Measurements from ENCODE around the gene TRAP1.

DNA sequence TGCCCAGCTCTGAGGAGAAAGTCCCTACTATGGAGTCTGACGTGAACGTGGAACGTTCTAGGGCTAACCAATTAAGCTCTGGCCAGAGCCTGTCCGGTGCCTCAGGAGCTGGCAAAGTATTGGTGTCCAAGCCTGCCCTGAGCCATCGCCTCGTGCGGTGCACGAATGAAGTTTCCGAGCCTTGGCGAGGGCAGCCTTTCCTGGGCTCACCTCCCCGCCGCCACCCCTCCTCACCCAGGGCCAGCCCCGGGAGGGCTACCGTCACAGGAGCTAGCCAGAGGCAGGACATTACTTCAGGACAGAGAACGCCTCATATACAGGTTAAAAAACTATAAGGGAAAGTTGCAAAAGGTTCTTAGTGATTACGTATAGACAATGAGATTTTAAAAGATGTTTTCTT, 23.6 kb upstream of the TRAP1 start:
- TF ChIP-seq, protein P1, sequence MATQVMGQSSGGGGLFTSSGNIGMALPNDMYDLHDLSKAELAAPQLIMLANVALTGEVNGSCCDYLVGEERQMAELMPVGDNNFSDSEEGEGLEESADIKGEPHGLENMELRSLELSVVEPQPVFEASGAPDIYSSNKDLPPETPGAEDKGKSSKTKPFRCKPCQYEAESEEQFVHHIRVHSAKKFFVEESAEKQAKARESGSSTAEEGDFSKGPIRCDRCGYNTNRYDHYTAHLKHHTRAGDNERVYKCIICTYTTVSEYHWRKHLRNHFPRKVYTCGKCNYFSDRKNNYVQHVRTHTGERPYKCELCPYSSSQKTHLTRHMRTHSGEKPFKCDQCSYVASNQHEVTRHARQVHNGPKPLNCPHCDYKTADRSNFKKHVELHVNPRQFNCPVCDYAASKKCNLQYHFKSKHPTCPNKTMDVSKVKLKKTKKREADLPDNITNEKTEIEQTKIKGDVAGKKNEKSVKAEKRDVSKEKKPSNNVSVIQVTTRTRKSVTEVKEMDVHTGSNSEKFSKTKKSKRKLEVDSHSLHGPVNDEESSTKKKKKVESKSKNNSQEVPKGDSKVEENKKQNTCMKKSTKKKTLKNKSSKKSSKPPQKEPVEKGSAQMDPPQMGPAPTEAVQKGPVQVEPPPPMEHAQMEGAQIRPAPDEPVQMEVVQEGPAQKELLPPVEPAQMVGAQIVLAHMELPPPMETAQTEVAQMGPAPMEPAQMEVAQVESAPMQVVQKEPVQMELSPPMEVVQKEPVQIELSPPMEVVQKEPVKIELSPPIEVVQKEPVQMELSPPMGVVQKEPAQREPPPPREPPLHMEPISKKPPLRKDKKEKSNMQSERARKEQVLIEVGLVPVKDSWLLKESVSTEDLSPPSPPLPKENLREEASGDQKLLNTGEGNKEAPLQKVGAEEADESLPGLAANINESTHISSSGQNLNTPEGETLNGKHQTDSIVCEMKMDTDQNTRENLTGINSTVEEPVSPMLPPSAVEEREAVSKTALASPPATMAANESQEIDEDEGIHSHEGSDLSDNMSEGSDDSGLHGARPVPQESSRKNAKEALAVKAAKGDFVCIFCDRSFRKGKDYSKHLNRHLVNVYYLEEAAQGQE (IDR thresholded peaks at IDR 0.05; ENCODE audit: unreplicated experiment): no peak
- TF ChIP-seq, protein P2, sequence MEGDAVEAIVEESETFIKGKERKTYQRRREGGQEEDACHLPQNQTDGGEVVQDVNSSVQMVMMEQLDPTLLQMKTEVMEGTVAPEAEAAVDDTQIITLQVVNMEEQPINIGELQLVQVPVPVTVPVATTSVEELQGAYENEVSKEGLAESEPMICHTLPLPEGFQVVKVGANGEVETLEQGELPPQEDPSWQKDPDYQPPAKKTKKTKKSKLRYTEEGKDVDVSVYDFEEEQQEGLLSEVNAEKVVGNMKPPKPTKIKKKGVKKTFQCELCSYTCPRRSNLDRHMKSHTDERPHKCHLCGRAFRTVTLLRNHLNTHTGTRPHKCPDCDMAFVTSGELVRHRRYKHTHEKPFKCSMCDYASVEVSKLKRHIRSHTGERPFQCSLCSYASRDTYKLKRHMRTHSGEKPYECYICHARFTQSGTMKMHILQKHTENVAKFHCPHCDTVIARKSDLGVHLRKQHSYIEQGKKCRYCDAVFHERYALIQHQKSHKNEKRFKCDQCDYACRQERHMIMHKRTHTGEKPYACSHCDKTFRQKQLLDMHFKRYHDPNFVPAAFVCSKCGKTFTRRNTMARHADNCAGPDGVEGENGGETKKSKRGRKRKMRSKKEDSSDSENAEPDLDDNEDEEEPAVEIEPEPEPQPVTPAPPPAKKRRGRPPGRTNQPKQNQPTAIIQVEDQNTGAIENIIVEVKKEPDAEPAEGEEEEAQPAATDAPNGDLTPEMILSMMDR (conservative IDR thresholded peaks at IDR 0.05; ENCODE audit: low read depth in 2 of 2): no peak
- TF ChIP-seq EZH2 (IDR thresholded peaks at IDR 0.05; ENCODE audit: low read depth, unreplicated experiment) (no peak), POLR2AphosphoS5 (IDR thresholded peaks at IDR 0.05; ENCODE audit: low read depth) (no peak), JUNB (IDR thresholded peaks at IDR 0.05; ENCODE audit: unreplicated experiment) (no peak), EZH2phosphoT487 (IDR thresholded peaks at IDR 0.05; ENCODE audit: unreplicated experiment) (no peak), CREB1 (CRISPR knock-in tag; IDR thresholded peaks at IDR 0.05; ENCODE audit: low read depth) (no peak), STAT1 (IDR thresholded peaks at IDR 0.05; ENCODE audit: unreplicated experiment) (no peak), ZNF114 (CRISPR knock-in tag; IDR thresholded peaks at IDR 0.05) (no peak), NANOG (IDR thresholded peaks at IDR 0.05; ENCODE audit: borderline replicate concordance) (no peak)
- TF ChIP-seq, protein P3, sequence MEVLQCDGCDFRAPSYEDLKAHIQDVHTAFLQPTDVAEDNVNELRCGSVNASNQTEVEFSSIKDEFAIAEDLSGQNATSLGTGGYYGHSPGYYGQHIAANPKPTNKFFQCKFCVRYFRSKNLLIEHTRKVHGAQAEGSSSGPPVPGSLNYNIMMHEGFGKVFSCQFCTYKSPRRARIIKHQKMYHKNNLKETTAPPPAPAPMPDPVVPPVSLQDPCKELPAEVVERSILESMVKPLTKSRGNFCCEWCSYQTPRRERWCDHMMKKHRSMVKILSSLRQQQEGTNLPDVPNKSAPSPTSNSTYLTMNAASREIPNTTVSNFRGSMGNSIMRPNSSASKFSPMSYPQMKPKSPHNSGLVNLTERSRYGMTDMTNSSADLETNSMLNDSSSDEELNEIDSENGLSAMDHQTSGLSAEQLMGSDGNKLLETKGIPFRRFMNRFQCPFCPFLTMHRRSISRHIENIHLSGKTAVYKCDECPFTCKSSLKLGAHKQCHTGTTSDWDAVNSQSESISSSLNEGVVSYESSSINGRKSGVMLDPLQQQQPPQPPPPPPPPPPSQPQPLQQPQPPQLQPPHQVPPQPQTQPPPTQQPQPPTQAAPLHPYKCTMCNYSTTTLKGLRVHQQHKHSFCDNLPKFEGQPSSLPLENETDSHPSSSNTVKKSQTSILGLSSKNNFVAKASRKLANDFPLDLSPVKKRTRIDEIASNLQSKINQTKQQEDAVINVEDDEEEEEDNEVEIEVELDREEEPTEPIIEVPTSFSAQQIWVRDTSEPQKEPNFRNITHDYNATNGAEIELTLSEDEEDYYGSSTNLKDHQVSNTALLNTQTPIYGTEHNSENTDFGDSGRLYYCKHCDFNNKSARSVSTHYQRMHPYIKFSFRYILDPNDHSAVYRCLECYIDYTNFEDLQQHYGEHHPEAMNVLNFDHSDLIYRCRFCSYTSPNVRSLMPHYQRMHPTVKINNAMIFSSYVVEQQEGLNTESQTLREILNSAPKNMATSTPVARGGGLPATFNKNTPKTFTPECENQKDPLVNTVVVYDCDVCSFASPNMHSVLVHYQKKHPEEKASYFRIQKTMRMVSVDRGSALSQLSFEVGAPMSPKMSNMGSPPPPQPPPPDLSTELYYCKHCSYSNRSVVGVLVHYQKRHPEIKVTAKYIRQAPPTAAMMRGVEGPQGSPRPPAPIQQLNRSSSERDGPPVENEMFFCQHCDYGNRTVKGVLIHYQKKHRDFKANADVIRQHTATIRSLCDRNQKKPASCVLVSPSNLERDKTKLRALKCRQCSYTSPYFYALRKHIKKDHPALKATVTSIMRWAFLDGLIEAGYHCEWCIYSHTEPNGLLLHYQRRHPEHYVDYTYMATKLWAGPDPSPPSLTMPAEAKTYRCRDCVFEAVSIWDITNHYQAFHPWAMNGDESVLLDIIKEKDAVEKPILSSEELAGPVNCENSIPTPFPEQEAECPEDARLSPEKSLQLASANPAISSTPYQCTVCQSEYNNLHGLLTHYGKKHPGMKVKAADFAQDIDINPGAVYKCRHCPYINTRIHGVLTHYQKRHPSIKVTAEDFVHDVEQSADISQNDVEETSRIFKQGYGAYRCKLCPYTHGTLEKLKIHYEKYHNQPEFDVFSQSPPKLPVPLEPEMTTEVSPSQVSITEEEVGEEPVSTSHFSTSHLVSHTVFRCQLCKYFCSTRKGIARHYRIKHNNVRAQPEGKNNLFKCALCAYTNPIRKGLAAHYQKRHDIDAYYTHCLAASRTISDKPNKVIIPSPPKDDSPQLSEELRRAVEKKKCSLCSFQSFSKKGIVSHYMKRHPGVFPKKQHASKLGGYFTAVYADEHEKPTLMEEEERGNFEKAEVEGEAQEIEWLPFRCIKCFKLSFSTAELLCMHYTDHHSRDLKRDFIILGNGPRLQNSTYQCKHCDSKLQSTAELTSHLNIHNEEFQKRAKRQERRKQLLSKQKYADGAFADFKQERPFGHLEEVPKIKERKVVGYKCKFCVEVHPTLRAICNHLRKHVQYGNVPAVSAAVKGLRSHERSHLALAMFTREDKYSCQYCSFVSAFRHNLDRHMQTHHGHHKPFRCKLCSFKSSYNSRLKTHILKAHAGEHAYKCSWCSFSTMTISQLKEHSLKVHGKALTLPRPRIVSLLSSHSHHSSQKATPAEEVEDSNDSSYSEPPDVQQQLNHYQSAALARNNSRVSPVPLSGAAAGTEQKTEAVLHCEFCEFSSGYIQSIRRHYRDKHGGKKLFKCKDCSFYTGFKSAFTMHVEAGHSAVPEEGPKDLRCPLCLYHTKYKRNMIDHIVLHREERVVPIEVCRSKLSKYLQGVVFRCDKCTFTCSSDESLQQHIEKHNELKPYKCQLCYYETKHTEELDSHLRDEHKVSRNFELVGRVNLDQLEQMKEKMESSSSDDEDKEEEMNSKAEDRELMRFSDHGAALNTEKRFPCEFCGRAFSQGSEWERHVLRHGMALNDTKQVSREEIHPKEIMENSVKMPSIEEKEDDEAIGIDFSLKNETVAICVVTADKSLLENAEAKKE (CRISPR knock-in tag; IDR thresholded peaks at IDR 0.05): no peak
